ENCODE measurements around the gene GLB1L.

Gene GLB1L

DNA sequence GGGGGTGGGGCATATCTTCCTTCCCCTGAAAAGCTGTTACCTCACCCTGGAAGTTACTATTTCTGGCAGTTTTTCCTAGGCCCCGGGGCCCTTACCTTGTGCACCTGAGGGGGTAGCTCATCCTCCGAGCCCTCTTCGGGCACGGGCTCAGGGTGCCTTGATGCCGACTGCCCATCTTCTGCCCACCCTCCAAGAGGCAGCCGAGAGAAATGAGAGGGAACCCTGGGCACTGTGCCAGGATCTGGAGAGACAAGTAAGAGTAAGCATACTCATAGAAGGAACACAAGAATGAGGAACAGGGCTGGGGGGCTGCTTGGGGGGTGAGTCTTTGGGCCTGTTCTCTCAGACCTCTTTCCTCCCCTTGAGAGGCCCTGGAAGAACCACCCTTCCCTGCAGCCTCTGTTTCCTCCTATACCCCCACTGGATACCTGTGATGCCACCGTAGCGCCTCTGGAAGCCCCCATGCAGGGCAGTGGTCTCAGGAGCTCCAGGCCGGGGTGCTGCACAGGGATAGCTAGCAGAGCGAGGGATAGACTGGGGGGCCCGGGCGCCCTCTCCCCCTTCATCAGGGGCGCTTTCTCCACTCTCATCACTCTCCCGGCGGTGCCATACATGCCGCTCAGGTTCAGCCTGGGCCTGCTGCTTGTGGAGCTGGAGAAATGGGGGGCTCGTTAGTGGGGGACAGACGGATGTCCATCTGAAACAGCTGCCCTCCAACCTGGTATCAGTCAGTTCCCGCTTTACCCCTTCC is 24.4 kb downstream of the GLB1L start:
- no peak for DNase-seq

DNA sequence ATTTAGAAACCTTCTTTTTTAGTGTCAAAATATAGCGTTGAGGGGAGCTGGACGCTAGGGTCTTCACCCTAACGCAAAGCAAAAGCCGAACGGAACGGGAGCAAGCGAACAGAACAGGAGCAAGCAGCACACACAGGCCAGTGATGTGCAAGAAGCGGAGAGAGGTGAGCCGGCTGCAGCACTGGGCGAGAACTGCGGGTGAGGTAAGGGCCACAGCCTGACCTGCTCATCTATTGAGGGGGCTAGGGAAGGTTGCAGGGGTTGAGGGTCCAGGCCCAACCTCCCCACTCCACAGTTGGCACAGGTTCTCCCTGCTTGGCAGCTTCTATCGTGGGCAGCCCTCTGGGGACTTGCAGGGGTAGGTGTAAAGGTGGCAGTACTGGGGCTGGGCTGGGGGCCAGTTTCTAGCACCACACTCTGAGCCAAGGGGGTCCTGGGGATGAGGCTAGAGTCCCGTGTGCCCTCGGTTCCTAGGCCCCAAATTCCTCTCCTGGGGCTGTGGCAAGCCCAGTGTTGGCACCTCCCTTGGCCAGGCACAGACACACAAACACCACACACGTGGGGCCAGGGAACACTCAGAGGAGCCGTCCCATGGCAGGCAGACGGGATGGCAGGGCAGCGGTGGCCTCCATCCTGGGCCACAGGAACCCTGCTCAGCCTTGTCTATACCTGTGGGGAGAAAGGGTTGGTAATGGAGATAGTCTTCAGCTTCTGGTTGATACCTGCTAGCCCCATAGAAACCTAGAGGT is 25.3 kb downstream of the GLB1L start:
- no peak for DNase-seq

DNA sequence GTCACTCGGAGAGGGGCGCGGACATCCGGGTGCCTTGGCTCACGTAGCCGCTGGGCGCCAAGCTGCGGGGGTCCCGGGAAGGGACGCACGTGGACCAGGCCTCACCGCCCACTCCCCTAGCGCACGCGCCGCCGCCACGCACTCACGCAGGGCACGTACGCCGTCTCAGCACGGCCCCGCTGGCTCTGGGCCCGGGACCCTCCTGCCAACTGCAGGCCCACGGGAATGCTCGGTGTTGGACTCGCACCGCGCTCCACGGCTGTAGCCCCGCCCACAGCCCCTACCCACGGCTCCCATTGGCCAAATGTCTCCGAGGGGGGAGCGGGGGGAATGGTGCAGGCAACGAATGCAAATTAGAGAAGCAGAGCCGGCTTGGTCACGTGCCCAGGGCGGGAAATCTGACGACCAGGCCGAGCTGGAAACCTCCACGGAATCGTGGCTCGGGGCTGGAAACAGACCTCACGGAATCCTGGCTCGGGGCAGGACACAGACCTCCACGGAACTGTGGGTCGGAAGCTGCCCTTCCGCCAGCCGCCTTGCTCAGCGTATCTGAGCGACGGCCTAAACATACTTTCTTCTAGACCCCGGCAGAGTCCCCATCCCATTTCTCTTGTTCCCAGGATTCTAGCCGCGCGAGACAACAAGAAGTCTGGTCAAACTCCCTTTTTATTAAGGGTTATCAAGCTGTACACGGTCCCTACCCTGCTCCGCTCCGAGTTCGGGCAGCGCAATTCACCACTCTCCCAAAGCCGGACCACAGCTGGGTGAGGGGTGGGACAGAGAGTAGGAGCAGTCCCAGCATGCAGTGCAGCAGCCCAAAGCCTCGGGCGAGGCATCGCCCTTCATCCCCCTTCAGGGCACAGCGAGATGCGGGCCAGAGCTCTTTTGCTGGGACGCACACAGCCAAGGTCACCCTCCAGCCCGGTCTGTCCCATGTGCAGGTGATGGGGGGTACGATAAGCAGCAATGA is 26.2 kb downstream of the GLB1L start, which contains the start of gene ABCB6:
Gene ABCB6 (minus strand): TSS at position 227 of the 970 bp plus-strand sequence. CDS start 285 bp downstream, outside the sequence.
- DNase-seq: peak; percentile 99

DNA sequence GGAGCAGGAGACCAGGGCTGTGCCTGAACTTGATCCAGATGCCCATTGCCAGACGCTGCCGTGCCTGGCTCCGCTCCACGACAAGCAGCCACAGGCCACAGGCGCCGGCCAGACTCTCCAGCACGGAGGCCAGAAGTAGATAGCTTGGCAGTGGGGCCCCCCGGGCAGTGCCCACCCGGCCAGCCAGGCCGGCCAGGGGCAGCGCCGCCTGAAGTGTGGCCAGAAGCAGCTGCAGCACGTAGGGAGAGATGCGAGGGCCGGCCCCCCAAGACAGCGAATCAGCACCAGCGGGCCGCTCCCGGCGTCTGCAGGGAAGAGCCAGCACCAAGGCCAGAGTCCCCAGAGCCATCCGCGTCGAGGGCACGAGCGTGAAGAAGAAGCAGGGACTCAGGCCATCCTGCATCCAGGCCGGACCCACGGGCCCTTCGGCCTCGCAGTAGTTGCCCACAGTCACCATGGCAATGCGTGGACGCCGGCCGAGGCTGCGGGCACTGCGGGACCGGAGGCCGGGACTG is 27.0 kb downstream of the GLB1L start:
- peak; percentile 90 for DNase-seq

DNA sequence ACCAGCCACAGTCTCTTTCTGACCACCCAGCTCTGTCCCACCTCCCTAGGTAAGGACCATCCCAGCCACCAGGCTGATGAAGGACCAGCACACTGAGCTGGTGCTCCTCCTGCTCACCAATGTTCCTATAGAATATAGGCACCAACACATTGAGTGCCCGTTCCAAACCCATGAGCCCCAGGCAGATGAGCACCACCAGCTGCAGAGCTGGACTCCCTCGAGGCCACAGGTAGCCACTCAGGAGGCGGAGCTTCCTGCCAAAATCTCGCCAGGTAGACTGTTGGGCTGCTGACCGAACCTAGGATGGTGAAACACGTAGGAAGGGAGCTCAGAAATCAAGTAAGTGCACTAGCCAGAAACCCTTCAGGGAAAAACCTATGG is 28.7 kb downstream of the GLB1L start:
- DNase-seq: no peak

DNA sequence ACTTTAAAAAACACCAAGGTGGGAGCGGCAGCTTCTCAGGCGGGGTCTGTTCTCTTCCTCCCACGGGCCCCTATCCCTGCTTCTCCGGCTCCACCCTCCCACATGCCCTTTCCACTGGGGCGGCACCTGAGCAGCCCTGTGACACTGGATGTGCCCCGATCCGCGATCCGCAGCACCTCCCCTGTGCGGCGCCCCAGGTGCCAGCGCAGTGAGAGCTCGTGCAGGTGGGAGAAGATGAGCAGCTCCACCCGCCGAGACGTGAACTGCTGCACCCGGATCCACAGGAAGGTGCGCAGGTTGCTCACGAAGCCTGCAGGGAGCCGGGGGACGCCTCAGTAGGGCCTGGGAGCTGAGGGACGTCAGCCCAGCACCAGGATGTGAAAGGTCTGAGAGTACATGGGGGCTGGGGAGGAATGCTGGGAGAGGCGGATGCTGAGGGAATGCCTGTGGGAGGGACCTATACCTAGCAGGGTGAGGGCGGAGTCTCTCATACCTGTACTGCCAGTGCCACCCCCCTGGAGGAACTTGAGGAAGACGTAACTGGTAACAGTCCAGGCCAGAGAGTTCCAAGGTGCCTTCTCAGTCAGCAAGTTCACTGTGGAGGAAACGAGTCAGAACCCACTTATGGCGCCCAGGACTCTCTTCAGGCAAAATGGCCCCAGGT is 29.2 kb downstream of the GLB1L start:
- no peak for DNase-seq

DNA sequence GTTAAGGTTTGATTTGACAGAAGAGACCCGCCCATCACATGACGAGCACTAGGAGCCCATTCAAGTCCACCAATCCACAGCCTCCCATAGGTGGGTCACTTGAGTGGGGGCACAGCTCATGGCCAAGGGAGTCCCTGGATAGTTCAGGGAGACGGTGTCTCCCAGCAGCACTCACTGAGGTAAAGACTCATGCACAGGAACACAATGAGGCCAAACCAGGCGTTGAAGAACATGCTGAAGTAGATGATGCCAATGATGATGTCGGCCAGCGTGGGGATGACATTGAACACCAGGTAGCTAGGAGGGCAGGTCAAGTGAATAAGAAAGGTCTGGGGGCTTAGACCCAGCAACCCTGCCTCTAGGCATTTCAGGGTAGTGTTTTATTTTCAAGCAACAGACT is 30.5 kb downstream of the GLB1L start:
- no peak for DNase-seq

DNA sequence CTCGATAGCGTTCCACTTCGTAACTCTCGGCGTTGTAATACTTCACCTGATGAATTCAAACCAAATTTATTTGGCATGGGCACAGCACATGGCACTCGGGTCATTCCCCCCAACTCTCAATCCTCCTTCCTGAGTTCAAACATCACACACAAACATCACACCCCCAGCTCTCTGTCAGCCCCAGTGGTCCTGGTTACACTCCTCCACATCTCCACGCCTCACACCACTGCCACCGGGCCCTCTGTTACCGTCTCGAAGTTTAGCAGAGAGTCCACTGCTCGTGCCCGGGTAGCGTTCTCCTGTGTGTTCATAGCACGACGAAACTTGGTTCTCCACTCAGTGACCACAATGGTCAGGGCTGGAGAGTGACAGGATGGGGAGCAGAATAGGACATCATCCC is 31.1 kb downstream of the GLB1L start:
- no peak for DNase-seq

DNA sequence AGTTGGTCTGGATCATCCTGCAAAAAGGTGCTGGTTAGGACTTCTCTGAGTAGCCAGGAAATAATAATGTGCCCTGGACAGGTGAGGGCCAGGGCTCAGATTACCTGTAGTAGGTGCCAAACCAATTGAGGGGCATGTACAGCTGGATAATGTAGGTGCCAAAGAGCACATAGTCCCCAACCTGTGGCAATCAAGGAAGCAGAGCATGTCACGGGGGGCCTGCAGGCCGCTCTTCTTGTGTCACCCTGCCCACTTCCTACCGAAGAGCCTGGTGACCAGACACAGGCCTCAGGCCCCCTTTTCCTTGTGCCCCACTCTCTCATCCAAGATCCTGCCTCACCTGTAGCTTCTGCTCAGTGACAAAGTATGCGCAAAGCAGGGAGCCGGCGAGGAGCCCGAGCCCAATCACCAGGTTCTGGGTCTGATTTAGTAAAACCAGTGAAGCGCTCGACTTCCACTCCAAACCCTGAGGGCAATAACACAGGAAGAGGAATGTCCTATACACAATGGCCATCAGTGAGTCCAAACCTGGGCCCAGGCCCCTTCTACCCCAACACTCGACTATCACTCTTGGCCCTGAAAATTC is 31.7 kb downstream of the GLB1L start:
- no peak for DNase-seq

DNA sequence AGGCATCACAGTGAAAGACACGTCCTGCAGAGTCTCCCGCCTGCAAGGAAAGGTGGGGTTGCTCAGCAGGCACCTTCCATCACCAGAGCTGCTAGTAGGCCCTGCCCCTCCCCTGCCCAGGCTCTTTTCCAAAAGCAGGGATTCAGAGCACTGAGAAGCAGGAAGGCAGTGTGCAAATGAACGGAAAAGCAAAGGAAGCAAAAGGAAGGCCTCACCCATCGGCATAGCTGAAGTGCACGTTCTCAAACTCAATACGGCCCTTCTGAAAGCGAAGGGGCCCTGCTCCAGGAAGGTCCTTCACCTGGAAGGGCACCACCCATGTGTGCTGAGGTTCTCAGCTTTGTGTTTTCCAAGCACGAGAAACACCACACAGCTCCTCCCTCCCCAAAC is 32.2 kb downstream of the GLB1L start:
- no peak for DNase-seq

DNA sequence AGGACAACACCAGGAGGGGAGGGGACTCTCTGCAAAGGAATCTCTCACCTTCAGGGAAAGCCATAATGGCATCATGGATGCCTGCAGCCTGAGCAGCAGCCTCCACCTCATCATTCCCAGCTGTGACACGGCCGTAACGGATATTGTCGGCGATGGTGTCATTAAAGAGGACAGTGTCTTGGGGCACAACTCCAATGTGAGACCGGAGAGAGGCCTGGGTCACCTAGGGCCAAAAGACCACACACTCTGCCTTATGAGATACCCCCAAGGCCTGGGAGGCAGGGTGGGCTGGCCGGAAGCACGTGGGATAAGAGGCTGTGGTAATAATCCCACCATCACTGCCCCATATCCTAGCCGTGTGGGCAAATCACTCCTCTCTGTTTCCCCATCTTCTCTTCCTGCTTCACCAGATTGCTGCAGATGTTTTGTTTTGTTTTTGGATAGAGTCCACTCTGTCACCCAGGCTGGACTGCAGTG is 34.3 kb downstream of the GLB1L start:
- DNase-seq: no peak

DNA sequence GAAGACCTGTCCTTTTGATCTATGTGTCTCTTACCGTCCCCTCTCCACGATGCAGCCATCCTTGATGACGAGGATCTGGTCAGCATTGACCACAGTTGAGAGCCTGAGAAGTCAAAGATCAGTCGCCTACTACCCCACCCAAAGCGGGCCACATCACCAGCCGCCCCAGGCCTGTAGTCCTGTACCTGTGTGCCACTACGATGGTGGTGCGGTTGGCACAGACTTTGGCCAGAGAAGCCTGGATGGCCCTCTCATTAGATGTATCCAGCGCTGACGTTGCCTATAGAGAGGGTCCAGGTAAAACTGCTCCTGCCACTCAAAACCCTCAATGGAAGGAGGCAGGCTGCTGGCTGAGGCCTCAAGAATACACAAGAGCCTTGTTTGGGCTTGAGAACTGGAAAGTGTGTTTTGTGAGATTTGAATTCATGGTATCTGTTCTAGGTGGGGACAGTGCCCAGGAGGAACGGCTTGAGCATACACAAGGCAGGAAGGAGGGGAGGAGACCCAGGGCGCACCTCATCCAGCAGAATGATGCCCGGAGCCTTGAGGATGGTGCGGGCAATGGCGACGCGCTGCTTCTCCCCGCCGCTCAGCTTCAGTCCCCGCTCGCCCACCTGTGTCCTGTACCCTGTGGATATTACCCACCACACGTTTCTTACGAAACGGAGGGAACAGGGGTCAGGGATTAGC is 34.9 kb downstream of the GLB1L start:
- peak; percentile 19 for DNase-seq

DNA sequence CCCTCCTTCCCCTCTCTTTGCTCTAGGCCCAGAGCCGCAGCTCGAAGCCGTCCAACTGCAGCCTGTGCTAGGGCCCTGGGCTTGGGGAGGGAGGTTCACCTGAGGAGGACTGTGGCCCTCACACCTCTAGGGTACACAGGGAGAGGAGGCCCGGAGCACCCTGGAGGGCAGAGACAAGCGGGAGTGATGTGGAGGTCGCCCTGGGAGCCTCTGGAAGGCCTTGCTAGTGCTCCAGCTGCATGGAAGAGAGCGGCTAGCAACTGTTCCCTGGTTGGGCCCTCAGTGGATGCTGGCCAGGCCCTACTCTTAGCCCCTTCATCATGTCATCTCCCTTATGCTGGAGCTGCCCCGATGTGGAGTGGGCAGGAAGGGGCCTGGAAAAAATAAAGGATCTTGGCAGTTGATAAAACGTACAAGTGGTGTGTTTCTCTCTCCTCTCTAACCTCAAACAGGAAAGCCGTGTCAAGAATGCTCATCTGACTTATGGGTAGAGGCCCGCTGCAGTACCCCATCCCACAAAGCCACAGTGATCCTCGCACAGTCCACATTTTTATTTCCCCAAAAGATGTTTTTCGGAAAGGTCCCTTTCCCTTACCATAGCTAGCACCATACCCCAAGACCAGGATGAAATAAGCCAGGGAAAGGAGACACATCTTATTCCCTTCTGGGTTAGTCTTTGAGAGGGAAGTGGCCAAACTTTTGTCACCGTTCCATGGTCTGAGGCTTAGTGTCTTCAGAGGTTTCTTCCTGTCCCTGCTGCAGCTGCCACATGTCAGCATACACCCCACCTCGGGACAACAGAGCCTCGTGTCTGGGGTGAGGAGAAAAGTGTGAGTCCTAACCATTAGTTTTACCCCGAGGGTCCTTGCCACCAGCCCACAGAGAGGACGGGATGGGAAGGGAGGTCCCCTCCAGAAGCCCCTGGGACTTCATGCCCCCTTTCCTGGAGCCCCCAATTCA is 35.7 kb downstream of the GLB1L start:
- DNase-seq: peak; percentile 18

DNA sequence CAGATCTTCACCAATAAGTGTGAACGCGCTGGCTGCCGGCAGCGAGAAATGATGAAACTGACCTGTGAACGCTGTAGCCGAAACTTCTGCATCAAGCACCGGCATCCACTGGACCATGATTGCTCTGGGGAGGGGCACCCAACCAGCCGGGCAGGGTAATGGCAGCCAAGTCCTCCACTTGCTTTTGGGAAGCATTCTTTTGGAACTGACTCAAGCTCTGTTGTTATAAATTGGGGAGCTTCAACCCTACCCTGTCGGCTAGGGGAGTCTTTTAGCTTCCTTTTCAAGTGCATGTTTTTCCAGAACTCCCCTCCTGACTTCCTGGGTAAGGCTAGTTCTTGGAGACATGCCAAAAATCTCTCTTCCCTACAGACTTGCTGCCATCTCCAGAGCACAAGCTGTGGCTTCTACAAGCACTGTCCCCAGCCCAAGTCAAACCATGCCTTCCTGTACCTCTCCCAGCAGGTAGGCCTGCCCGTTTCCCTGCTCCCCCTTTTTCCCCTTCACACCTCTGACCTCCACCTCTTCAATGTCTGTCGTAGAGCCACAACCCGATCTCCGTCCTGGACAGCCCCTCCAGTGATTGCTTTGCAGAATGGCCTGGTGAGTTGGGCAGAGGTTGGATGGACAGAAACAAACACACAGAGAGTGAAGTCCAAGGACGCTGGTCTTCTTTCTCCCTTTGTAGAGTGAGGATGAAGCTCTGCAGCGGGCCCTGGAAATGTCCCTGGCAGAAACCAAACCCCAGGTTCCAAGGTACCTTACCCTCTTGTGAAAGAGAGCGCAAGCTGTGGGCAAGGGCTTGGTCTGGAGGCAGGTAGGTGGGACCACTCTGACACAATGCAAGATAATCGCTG is 37.1 kb downstream of the GLB1L start:
- peak; percentile 22 for DNase-seq

DNA sequence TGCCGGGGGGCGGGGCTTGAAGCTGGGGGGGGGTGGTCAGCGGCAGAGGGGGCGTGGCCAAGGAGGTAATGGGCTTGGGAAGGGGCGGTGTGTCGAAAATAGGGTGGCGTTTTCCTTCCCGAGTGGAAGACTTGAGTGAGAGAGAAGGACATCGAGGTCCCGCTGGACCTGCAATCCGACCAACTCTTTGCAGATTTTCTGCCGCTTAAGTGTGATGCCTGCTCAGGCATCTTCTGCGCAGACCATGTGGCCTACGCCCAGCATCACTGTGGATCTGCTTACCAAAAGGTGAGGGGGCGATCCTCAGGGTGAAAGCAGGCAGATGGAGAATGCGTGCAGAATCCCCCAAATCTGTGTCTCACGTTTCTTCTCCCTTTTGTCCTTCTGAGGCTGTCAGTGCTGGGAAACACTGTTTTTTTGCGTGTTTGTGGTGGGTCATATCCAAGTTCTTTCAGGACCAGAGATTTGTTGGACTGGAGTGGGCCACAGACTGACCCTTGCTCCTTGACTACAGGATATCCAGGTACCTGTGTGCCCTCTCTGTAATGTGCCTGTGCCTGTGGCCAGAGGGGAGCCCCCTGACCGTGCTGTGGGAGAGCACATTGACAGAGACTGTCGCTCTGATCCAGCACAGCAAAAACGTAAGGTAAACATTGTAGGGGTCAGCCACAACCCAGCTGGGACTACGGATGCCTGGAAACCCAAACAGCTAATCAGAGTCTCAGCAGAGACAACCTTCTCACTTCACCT is 37.9 kb downstream of the GLB1L start:
- no peak for DNase-seq

DNA sequence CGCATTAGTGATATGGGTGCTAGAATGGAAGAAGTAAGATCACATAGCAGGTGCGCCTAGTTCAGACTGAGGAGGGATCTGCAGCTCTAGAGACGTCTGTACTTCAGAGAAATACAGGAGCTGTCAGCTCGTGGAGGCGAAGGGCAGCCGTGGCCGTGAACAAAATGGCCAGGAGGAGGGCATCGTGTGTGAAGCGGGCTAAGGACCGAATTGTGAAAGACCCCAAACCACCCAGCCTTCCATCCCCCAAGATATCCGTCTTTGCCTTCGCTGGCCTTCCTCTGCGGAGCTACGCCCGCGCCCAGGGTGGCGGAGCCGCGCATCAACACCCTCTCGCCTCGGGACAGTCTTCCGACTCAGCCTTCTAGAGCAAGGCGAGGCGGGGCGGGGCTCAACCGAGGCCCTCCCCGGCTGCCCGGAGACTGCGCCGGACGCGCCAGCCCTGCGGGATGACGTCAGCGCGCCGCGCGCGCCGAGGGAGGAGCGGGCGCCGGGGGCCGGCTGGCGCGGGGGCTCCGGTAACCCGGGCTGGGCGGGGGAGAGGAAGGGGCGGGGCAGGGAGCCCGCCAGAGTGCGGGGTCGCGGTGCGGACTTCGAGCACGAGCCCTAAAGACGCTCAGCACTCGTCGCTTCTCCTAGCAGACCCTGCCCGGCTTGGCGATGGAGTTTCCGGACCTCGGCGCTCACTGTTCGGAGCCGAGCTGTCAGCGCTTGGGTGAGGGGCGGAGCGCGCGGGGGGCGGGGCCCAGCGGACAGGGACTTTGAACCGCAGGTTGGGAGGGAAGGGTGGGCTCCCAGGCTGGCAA is 38.7 kb downstream of the GLB1L start, which contains the start of gene ZFAND2B:
Gene ZFAND2B (plus strand): TSS at position 455 of the 806 bp plus-strand sequence. CDS start 206 bp downstream, at position 661.
- peak; percentile 96 for DNase-seq

DNA sequence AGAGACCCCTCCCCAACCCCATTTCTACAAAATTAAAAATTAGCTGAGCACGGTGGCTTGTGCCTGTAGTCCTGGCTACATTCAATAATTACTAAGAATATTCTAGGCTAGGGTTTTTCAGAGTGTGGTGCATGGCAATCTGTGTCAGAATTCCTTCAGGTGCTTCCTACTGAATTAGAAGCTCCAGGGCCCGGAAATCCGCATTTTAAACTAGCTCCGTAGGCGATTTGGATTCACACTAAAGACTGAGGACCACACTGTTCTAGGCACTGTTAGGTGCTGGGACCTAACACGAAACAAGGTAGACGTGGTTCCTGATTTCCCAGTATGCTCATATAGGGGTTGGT is 39.3 kb downstream of the GLB1L start:
- DNase-seq: no peak
